AG04449 (cell line): ENCODE data around the gene GNA15.

Experiments
- CTCF ChIA-PET: fragments of 350-600 bp; formaldehyde crosslinking; extraction: SDS; loops from one replicate; lab custom pipeline; 2021; ENCODE audit warnings: antibody characterized with exemption; lab: Yijun Ruan, JAX
- POLR2A ChIA-PET: fragments of 400-600, 350-600 bp; formaldehyde crosslinking; extraction: SDS; loops from one replicate; lab custom pipeline; 2020; ENCODE audit warnings: antibody characterized with exemption, inconsistent platforms; lab: Yijun Ruan, JAX
- DNase-seq: peaks from one replicate; pipeline ENCODE4 v3.0.0-alpha.2; 2010; ENCODE audit warnings: low read depth, low spot score
- H3K4me3 ChIP-seq: 2 replicates; pipeline ENCODE4 v1.5.1; 2011; ENCODE audit warnings: low read depth, mild to moderate bottlenecking, control low read depth, low read length
- TF ChIP-seq, protein P1 (sequence below): IDR thresholded peaks from one replicate; pipeline ENCODE4 v1.5.1; 2011; ENCODE audit warnings: mild to moderate bottlenecking, moderate library complexity, low read length, control low read depth, inconsistent platforms; ENCODE audit not compliant: insufficient read depth; ENCODE audit errors: missing control alignments

The GNA15 gene

DNA sequence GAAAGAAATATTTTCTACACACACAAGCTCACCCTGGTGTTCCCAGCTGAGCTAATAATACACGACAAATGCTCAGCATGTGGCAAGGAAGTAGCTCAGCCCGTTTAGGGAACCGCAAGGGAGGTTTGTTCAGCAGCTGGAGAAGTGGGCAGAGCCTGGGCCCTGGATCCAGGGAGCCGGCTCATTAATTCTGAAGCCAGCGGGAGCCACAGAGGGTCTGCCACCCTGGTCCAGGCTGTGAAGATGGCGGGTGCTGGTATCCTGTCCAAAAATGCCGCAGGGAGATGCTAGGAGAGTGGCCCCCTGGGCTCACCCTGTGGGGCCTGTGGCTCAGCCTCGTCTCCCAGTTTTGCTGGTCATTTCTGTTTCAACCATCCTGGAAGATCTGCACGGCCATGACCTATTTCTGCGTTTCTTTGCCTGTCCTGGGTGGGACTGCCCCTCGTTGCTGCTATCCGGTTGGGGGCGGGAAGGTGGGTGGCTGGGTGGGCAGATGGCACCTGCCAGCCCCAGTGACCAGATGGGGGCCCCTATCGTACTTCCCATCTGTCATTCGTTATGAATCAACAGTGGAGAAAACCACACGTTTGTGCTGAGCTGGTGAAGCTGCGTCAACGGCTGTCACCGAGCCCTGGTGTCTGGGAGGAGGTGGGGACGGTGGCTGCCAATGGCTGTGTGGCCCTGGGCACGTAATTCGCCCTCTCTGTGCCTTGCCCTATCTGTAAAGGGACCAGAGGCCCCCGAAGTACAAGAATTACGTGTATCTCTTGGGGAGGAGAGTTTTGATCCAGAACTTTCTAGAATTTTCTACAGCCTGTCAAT, 2.7 kb upstream of the GNA15 start:
- POLR2A ChIA-PET = interaction anchor here (0.9 to 1.5 kb wide), 3 partner anchors 9 to 182 kb away, joined by 3 to 4 read pairs (median 4); no protein-coding TSS in a partner anchor

DNA sequence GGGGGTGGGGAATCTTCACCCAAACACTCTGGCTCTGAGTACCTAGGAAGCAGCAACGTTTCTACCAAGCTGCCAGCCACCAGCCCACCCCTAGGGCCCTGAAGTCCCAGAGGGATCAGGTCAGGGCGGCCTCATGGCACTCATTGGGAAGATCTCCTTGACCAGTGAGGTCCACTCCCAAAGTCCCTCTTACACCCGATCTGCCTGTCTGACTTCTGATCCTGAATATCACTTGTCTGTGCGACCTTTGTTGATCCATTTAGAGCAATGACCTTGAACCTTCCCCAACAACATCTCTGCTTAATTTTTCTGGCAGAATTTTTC, 2.1 kb upstream of the GNA15 start:
- H3K4me3 ChIP-seq = no peak overlapping the region
- no peak for DNase-seq
- CTCF ChIA-PET = interaction anchor here (1.2 to 9.6 kb wide), 3 partner anchors 7 to 182 kb away, joined by 3 to 282 read pairs (median 113); no protein-coding TSS in a partner anchor
- POLR2A ChIA-PET = interaction anchor here (1.5 kb wide), 1 partner anchor 8 kb away, joined by 4 read pairs; no protein-coding TSS in a partner anchor
- TF ChIP-seq, protein P1, sequence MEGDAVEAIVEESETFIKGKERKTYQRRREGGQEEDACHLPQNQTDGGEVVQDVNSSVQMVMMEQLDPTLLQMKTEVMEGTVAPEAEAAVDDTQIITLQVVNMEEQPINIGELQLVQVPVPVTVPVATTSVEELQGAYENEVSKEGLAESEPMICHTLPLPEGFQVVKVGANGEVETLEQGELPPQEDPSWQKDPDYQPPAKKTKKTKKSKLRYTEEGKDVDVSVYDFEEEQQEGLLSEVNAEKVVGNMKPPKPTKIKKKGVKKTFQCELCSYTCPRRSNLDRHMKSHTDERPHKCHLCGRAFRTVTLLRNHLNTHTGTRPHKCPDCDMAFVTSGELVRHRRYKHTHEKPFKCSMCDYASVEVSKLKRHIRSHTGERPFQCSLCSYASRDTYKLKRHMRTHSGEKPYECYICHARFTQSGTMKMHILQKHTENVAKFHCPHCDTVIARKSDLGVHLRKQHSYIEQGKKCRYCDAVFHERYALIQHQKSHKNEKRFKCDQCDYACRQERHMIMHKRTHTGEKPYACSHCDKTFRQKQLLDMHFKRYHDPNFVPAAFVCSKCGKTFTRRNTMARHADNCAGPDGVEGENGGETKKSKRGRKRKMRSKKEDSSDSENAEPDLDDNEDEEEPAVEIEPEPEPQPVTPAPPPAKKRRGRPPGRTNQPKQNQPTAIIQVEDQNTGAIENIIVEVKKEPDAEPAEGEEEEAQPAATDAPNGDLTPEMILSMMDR = no peak

More for the DNA sequence above, 2.7 kb upstream of the GNA15 start:
- DNase-seq = no peak
- TF ChIP-seq, protein P1 = no peak
- CTCF ChIA-PET = interaction anchor here (0.7 to 9.6 kb wide), 6 partner anchors 8 to 181 kb away, joined by 3 to 282 read pairs (median 7); no protein-coding TSS in a partner anchor
- no peak overlapping the region for H3K4me3 ChIP-seq

DNA sequence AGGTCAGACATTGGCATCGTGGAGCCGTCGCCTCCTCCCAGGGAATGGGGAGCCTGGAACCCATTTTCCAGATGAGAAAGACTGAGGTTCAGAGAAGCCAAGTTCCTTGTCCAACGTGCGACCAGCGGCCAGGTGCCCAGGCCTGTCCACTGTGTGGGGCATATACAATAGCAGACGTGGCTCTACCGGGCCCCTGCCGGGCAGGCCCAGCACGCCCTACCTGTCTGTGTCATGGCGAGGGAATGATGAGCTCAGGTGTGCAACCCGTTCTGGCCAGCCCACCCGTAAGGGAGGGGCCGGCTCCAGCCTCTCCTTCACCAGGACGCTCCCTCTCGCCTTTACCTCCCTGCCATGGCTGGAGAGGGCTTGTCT, 837 bp downstream of the GNA15 start:
- ChIA-PET CTCF (interaction anchor here (0.6 to 9.0 kb wide), 2 partner anchors 8 to 16 kb away, joined by 3 to 113 read pairs; no protein-coding TSS in a partner anchor), POLR2A (interaction anchor here (0.5 kb wide), 1 partner anchor 69 kb away, joined by 3 read pairs; no protein-coding TSS in a partner anchor)
- no peak overlapping the region for H3K4me3 ChIP-seq
- DNase-seq = no peak
- TF ChIP-seq, protein P1 = no peak

DNA sequence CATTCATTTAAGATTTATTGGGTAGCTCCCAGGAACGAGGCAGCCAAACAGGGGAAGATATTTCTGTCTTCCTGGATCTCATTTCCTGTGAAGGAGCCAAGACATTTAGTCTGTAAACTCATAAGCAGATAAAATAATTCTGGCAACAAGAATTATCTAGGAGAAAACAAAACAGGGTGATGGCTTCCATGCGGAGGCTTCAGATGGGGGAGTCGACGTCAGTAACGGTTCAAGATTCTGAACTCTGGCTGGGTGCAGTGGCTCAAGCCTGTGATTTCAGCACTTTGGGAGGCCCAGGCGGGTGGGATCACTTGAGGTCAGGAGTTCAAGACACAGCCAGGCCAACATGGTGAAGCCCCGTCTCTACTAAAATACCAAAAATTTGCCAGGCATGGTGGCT, 1.3 kb downstream of the GNA15 start:
- TF ChIP-seq, protein P1 = no peak
- POLR2A ChIA-PET = interaction anchor here (0.5 kb wide), 1 partner anchor 69 kb away, joined by 3 read pairs; no protein-coding TSS in a partner anchor
- H3K4me3 ChIP-seq = no peak overlapping the region
- CTCF ChIA-PET = interaction anchor here (0.6 to 9.0 kb wide), 2 partner anchors 8 to 16 kb away, joined by 3 to 113 read pairs; no protein-coding TSS in a partner anchor
- DNase-seq = no peak

DNA sequence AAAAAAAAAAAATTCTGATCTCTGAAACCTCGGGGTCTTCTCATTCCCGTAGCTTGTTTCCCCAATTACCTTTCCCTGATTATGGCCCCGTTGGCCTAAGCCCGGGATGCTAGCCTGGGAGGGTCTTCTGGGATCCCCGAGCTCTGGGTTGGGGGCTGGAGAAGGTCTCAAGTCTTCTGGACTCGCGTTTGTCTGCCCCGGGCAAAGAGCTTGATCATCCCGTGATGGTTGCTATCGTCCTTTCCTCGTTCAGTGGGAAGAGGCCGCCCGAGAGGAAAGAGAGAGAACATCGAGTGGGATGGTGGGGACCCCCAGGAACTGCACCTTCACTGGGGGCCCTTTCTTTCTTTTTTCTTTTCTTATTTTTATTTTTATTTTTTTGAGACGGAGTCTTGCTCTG, 2.4 kb downstream of the GNA15 start:
- DNase-seq = no peak
- ChIA-PET CTCF (interaction anchor here (0.9 to 9.0 kb wide), 5 partner anchors 9 to 176 kb away, joined by 3 to 113 read pairs (median 3); no protein-coding TSS in a partner anchor), POLR2A (no interaction called here)
- TF ChIP-seq, protein P1 = no peak
- no peak overlapping the region for H3K4me3 ChIP-seq

DNA sequence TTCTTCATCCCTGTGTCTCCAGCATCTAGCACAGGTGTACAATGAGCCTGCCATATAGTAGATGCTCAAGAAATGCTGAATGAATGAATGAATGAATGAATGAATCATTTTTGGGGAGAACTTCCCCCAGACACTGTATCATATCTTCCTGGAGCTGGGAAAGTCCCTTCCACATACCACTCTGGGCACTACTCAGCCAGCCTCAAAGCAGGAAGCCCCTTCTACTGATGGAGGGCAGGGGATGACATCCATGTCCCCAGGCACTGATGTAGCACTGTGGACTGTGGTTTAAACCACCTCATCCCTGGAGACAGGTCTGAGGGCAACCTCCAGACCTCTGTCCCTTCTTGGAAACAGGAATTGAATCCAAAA, 4.8 kb downstream of the GNA15 start:
- POLR2A ChIA-PET = no interaction called here
- TF ChIP-seq, protein P1 = no peak
- DNase-seq = no peak
- no peak overlapping the region for H3K4me3 ChIP-seq
- CTCF ChIA-PET = interaction anchor here (0.8 to 9.0 kb wide), 5 partner anchors 12 to 184 kb away, joined by 3 to 113 read pairs (median 6); no protein-coding TSS in a partner anchor
